ENCODE results near the gene BLOC1S3. TPM values are rescaled to one million over a fixed set of nuclear protein-coding genes. Genes with fewer than 3 reads are reported as not detected.

Gene BLOC1S3
- total and polyA plus RNA-seq, 2 of the 13 experiments (the other 11 are each of a cell fraction or from before 2014, with no cell fraction given): 4.3 to 4.8 TPM

GRCh38 chr19:45168767-45169351 is 9.7 kb upstream of the BLOC1S3 start (continued):
- TF ChIP-seq KDM4B (CRISPR knock-in tag; IDR thresholded peaks at IDR 0.05) (no peak), NR2F6 (IDR thresholded peaks at IDR 0.05) (no peak), NR2F6 (CRISPR knock-in tag; IDR thresholded peaks at IDR 0.05) (peak; percentile 63; the same call in 1 of the 2 replicates), ZFP41 (CRISPR knock-in tag; IDR thresholded peaks at IDR 0.05; ENCODE audit: borderline replicate concordance) (no peak), ZKSCAN5 (CRISPR knock-in tag; IDR thresholded peaks at IDR 0.05) (0 out of 2 replicates have a peak, but pooled peaks have one; percentile 23), ERF (CRISPR knock-in tag; IDR thresholded peaks at IDR 0.05) (no peak), KDM5B (CRISPR knock-in tag; IDR thresholded peaks at IDR 0.05; ENCODE audit: borderline replicate concordance) (0 out of 2 replicates have a peak, but pooled peaks have one; percentile 34), ZNF350 (CRISPR knock-in tag; IDR thresholded peaks at IDR 0.05; ENCODE audit: borderline replicate concordance, low read depth) (peak; percentile 45; the same call in 1 of the 2 replicates), UBTF (CRISPR knock-in tag; IDR thresholded peaks at IDR 0.05) (peak; percentile 46; the same call in 1 of the 2 replicates), RXRB (CRISPR knock-in tag; IDR thresholded peaks at IDR 0.05; ENCODE audit: borderline replicate concordance) (peak; percentile 67), ZNF792 (CRISPR knock-in tag; IDR thresholded peaks at IDR 0.05) (peak; percentile 41; the same call in 1 of the 2 replicates), NFATC3 (CRISPR knock-in tag; IDR thresholded peaks at IDR 0.05) (no peak), ZNF20 (CRISPR knock-in tag; IDR thresholded peaks at IDR 0.05) (no peak), YEATS4 (CRISPR knock-in tag; IDR thresholded peaks at IDR 0.05; ENCODE audit: borderline replicate concordance) (no peak), HNF1B (CRISPR knock-in tag; IDR thresholded peaks at IDR 0.05) (0 out of 2 replicates have a peak, but pooled peaks have one; percentile 39), ARID2 (CRISPR knock-in tag; IDR thresholded peaks at IDR 0.05; ENCODE audit: borderline replicate concordance) (no peak), SRF (IDR thresholded peaks at IDR 0.05; ENCODE audit: low read depth, low read length) (no peak), ARID5B (CRISPR knock-in tag; IDR thresholded peaks at IDR 0.05) (peak; percentile 42; the same call in 1 of the 2 replicates), MTA1 (CRISPR knock-in tag; IDR thresholded peaks at IDR 0.05; ENCODE audit: borderline replicate concordance) (0 out of 2 replicates have a peak, but pooled peaks have one; percentile 29), ZBTB3 (CRISPR knock-in tag; IDR thresholded peaks at IDR 0.05; ENCODE audit: borderline replicate concordance, low read depth) (no peak), SP2 (CRISPR knock-in tag; IDR thresholded peaks at IDR 0.05) (no peak), U2AF2 (IDR thresholded peaks at IDR 0.05; ENCODE audit: low read depth, low read length) (no peak), BRD4 (CRISPR knock-in tag; IDR thresholded peaks at IDR 0.05) (peak; percentile 55; the same call in 1 of the 2 replicates)

All from HepG2 (cell line).